Muscle of leg (tissue), 9 donors: ENCODE data around the gene USP21. TPM values are rescaled to one million over a fixed set of nuclear protein-coding genes. Genes with fewer than 3 reads are reported as not detected.

Experiments used
- polyA plus RNA-seq, 8 donors: library from polyadenylated mRNA; unstranded; fragments of 120-200 nt; gene quantifications; one replicate each; pipeline versions ENCODE4 v1.2.1 to v1.2.3, GENCODE V29; 2013; ENCODE audit warnings: inconsistent platforms in 1 of 8, low replicate concordance in 1 of 8; ENCODE audit not compliant: insufficient read length in 8 of 8, insufficient read depth in 1 of 8
- total RNA-seq: library from RNA; stranded (reverse); fragments of 120-200 nt; gene quantifications from one replicate; pipeline ENCODE4 v1.2.4, GENCODE V29; 2013

USP21 gene
- total and polyA plus RNA-seq, 9 donors = 10.4 to 36.2 (median 26.2) TPM

Other genes with a start within 250 kb of the USP21 start
- gene ITLN2, start 204.7 kb upstream of the USP21 start, total RNA-seq = not detected
- gene ITLN2, start 204.7 kb upstream of the USP21 start, polyA plus RNA-seq = under 1 TPM in 1 of 8 donors, not detected in 7; 0.56 TPM
- 11.7 TPM for gene F11R, start 138.3 kb upstream of the USP21 start, total RNA-seq
- 10 to 100 TPM in 7 of 8 donors, 1 to 10 TPM in 1; 8.9 to 28.0 (median 12.7) TPM for gene F11R, start 138.3 kb upstream of the USP21 start, polyA plus RNA-seq
- gene TSTD1, start 120.5 kb upstream of the USP21 start, total RNA-seq = 28.8 TPM
- gene TSTD1, start 120.5 kb upstream of the USP21 start, polyA plus RNA-seq = 10 to 100 TPM; 22.4 to 36.7 (median 25.4) TPM
- 46.9 TPM for gene USF1, start 113.5 kb upstream of the USP21 start, total RNA-seq
- 10 to 100 TPM; 34.9 to 42.5 (median 37.9) TPM for gene USF1, start 113.5 kb upstream of the USP21 start, polyA plus RNA-seq
- gene ARHGAP30, start 89.6 kb upstream of the USP21 start, total RNA-seq = 1.3 TPM
- gene ARHGAP30, start 89.6 kb upstream of the USP21 start, polyA plus RNA-seq = 1 to 10 TPM; 2.7 to 3.4 (median 2.9) TPM
- gene NECTIN4, start 69.9 kb upstream of the USP21 start, total RNA-seq = 0.04 TPM
- gene NECTIN4, start 69.9 kb upstream of the USP21 start, polyA plus RNA-seq = 1 to 10 TPM in 1 of 8 donors, under 1 TPM in 6, not detected in 1; 0.05 to 6.1 (median 0.10) TPM
- gene KLHDC9, start 61.1 kb upstream of the USP21 start, total RNA-seq = 1.0 TPM
- 1 to 10 TPM in 2 of 8 donors, under 1 TPM in 6; 0.23 to 1.5 (median 0.64) TPM for gene KLHDC9, start 61.1 kb upstream of the USP21 start, polyA plus RNA-seq
- 29.5 TPM for gene PFDN2, start 41.5 kb upstream of the USP21 start, total RNA-seq
- gene PFDN2, start 41.5 kb upstream of the USP21 start, polyA plus RNA-seq = 10 to 100 TPM; 70.9 to 93.0 (median 74.8) TPM
- 29.1 TPM for gene NIT1, start 41.4 kb upstream of the USP21 start, total RNA-seq
- 10 to 100 TPM; 26.7 to 34.3 (median 30.2) TPM for gene NIT1, start 41.4 kb upstream of the USP21 start, polyA plus RNA-seq
- 16.8 TPM for gene DEDD, start 26.8 kb upstream of the USP21 start, total RNA-seq
- 10 to 100 TPM; 36.1 to 48.1 (median 40.7) TPM for gene DEDD, start 26.8 kb upstream of the USP21 start, polyA plus RNA-seq
- 79.8 TPM for gene UFC1, start 5.5 kb upstream of the USP21 start, total RNA-seq
- 100 to 1,000 TPM in 7 of 8 donors, 10 to 100 TPM in 1; 90.7 to 132 (median 107) TPM for gene UFC1, start 5.5 kb upstream of the USP21 start, polyA plus RNA-seq
- gene PPOX, start 6.9 kb downstream of the USP21 start, total RNA-seq = 22.4 TPM
- gene PPOX, start 6.9 kb downstream of the USP21 start, polyA plus RNA-seq = 10 to 100 TPM; 16.1 to 28.6 (median 22.3) TPM
- gene B4GALT3, start 18.0 kb downstream of the USP21 start, total RNA-seq = 16.7 TPM
- gene B4GALT3, start 18.0 kb downstream of the USP21 start, polyA plus RNA-seq = 10 to 100 TPM; 22.3 to 29.8 (median 23.5) TPM
- 7.8 TPM for gene ADAMTS4, start 39.6 kb downstream of the USP21 start, total RNA-seq
- gene ADAMTS4, start 39.6 kb downstream of the USP21 start, polyA plus RNA-seq = 10 to 100 TPM in 4 of 8 donors, 1 to 10 TPM in 4; 8.6 to 14.1 (median 10.6) TPM
- gene NDUFS2, start 42.9 kb downstream of the USP21 start, total RNA-seq = 84.4 TPM
- 100 to 1,000 TPM; 134 to 163 (median 146) TPM for gene NDUFS2, start 42.9 kb downstream of the USP21 start, polyA plus RNA-seq
- 6.9 TPM for gene FCER1G, start 55.8 kb downstream of the USP21 start, total RNA-seq
- 10 to 100 TPM; 13.2 to 24.9 (median 20.4) TPM for gene FCER1G, start 55.8 kb downstream of the USP21 start, polyA plus RNA-seq
- gene APOA2, start 64.1 kb downstream of the USP21 start, total RNA-seq = 1.7 TPM
- 10 to 100 TPM in 2 of 8 donors, 1 to 10 TPM in 1, under 1 TPM in 2, not detected in 3; 0.17 to 31.3 (median 1.7) TPM for gene APOA2, start 64.1 kb downstream of the USP21 start, polyA plus RNA-seq
- gene TOMM40L, start 66.6 kb downstream of the USP21 start, total RNA-seq = 9.3 TPM
- 10 to 100 TPM in 2 of 8 donors, 1 to 10 TPM in 6; 8.7 to 11.0 (median 9.6) TPM for gene TOMM40L, start 66.6 kb downstream of the USP21 start, polyA plus RNA-seq
- not detected for gene NR1I3, start 78.7 kb downstream of the USP21 start, total RNA-seq
- 1 to 10 TPM in 6 of 8 donors, under 1 TPM in 2; 0.50 to 1.5 (median 1.1) TPM for gene NR1I3, start 78.7 kb downstream of the USP21 start, polyA plus RNA-seq
- gene PCP4L1, start 99.2 kb downstream of the USP21 start, total RNA-seq = 0.04 TPM
- gene PCP4L1, start 99.2 kb downstream of the USP21 start, polyA plus RNA-seq = 1 to 10 TPM in 1 of 8 donors, under 1 TPM in 6, not detected in 1; 0.13 to 1.2 (median 0.37) TPM
- 21.9 TPM for gene MPZ, start 150.5 kb downstream of the USP21 start, total RNA-seq
- 10 to 100 TPM in 5 of 8 donors, 1 to 10 TPM in 3; 6.5 to 38.1 (median 14.3) TPM for gene MPZ, start 150.5 kb downstream of the USP21 start, polyA plus RNA-seq
- 20.2 TPM for gene SDHC, start 154.9 kb downstream of the USP21 start, total RNA-seq
- 100 to 1,000 TPM; 112 to 145 (median 136) TPM for gene SDHC, start 154.9 kb downstream of the USP21 start, polyA plus RNA-seq
- not detected for gene CFAP126, start 208.4 kb downstream of the USP21 start, total RNA-seq
- gene CFAP126, start 208.4 kb downstream of the USP21 start, polyA plus RNA-seq = 1 to 10 TPM in 5 of 8 donors, under 1 TPM in 2, not detected in 1; 0.41 to 2.9 (median 1.5) TPM